Natural killer cell (primary cell): ENCODE results near the gene BIRC3. TPM values are rescaled to one million over a fixed set of nuclear protein-coding genes. Genes with fewer than 3 reads are reported as not detected.

Experiments
- ATAC-seq, 3 donors: fragments of 150-1000 bp in 2 of 3; fragments of 200-7000 bp in 1 of 3; cut with Tn5 transposase; 1 replicate in 1 of 3; 2 replicates in 2 of 3; pipeline ENCODE4 v1.10.0; 2021; ENCODE audit warnings: mild to moderate bottlenecking in 2 of 3, moderate library complexity in 2 of 3
- DNase-seq, 2 donors: peaks; one replicate each; pipeline versions ENCODE4 v3.0.0 to v3.0.0-alpha.2; 2013 to 2021; ENCODE audit warnings: mixed read lengths in 1 of 2
- H3K27ac ChIP-seq: one replicate; pipeline ENCODE4 v1.5.1; 2013; ENCODE audit warnings: mild to moderate bottlenecking, low read length
- H3K27me3 ChIP-seq: one replicate; pipeline ENCODE4 v1.6.1; 2013; ENCODE audit warnings: low read length; ENCODE audit not compliant: control insufficient read depth, insufficient read depth
- H3K36me3 ChIP-seq: one replicate; pipeline ENCODE4 v1.6.1; 2013; ENCODE audit warnings: low read length; ENCODE audit not compliant: control insufficient read depth, insufficient read depth
- H3K4me1 ChIP-seq: one replicate; pipeline ENCODE4 v1.6.1; 2013; ENCODE audit warnings: low read length; ENCODE audit not compliant: control insufficient read depth, insufficient read depth
- H3K4me3 ChIP-seq: one replicate; pipeline ENCODE4 v1.5.1; 2013; ENCODE audit warnings: low read length
- H3K9me3 ChIP-seq: one replicate; pipeline ENCODE4 v1.6.1; 2013; ENCODE audit warnings: low read length; ENCODE audit not compliant: control insufficient read depth, insufficient read depth
- H3K27ac Mint-ChIP-seq, 2 donors: one replicate each; pipeline ENCODE4 v1.8.0; 2022; ENCODE audit warnings: mild to moderate bottlenecking in 2 of 2, mixed read lengths in 2 of 2, moderate library complexity in 1 of 2
- H3K27me3 Mint-ChIP-seq, 2 donors: one replicate each; pipeline ENCODE4 v1.8.0; 2022; ENCODE audit warnings: low read depth in 2 of 2, mixed read lengths in 2 of 2
- H3K36me3 Mint-ChIP-seq: one replicate; pipeline ENCODE4 v1.8.0; 2022; ENCODE audit warnings: mixed read lengths
- H3K4me1 Mint-ChIP-seq, 2 donors: one replicate each; pipeline ENCODE4 v1.8.0; 2022; ENCODE audit warnings: mixed read lengths in 2 of 2
- H3K4me3 Mint-ChIP-seq: one replicate; pipeline ENCODE4 v1.8.0; 2022; ENCODE audit warnings: mild to moderate bottlenecking, moderate library complexity, mixed read lengths
- H3K9me3 Mint-ChIP-seq, 2 donors: one replicate each; pipeline ENCODE4 v1.8.0; 2022; ENCODE audit warnings: mixed read lengths in 2 of 2
- CTCF ChIP-seq: fragments of 200-600 bp; IDR thresholded peaks from one replicate; pipeline ENCODE4 v1.8.0; 2022; ENCODE audit warnings: antibody characterized with exemption
- WGBS: methylation state at CpG from one replicate; pipeline ENCODE4 v1.1.7; 2013; ENCODE audit warnings: missing lambda C conversion rate; ENCODE audit not compliant: insufficient coverage; 5-methylcytosine and 5-hydroxymethylcytosine counted together
- intact Hi-C: fragments of 100-400 bp; cut with micrococcal nuclease; formaldehyde crosslinking; loops from one replicate; pipeline ENCODE4 v1.14.2; 2022
- total RNA-seq, 4 donors: library from RNA; stranded (reverse); fragments of 120-200 nt in 1 of 4; gene quantifications; one replicate each; pipeline versions ENCODE4 v1.2.3 to v1.2.4, GENCODE V29; 2013 to 2022

Gene BIRC3
- total RNA-seq, 3 donors from 2014 or later (not counting 1 experiment from before 2014, with no cell fraction given): 14.2 to 92.3 (median 20.1) TPM

GRCh38 chr11:102325088-102325487 lies 7.8 kb downstream of the BIRC3 start:
- no peak for TF ChIP-seq CTCF
- no peaks in the 10 kb centered on the region for H3K36me3 Mint-ChIP-seq
- ATAC-seq: no peak

GRCh38 chr11:102328748-102329147 lies 11.5 kb downstream of the BIRC3 start:
- no peak for ATAC-seq
- H3K9me3 ChIP-seq: no peaks in the 10 kb centered on the region
- H3K27ac Mint-ChIP-seq: no peak overlapping the region
- no peak overlapping the region for H3K4me3 ChIP-seq
- intact Hi-C loops: no loop called here
- peaks cover 73% of the 10 kb centered on the region for H3K36me3 ChIP-seq
- H3K27me3 ChIP-seq: no peaks in the 10 kb centered on the region
- WGBS: 100% methylated on average over 1 of the region's 1 CpG
- no peak for DNase-seq
- H3K27me3 Mint-ChIP-seq: no peaks in the 10 kb centered on the region
- H3K4me3 Mint-ChIP-seq: no peak overlapping the region
- peaks cover 12% of the 10 kb centered on the region for H3K36me3 Mint-ChIP-seq
- H3K9me3 Mint-ChIP-seq: no peaks in the 10 kb centered on the region
- peaks cover 0 to 4% of the 10 kb centered on the region in 2 donors for H3K4me1 Mint-ChIP-seq
- H3K4me1 ChIP-seq: no peaks in the 10 kb centered on the region
- TF ChIP-seq CTCF: no peak
- no peak overlapping the region for H3K27ac ChIP-seq

More at GRCh38 chr11:102325088-102325487, 7.8 kb downstream of the BIRC3 start:
- H3K4me3 Mint-ChIP-seq: no peak overlapping the region
- H3K27me3 ChIP-seq: no peaks in the 10 kb centered on the region
- H3K4me3 ChIP-seq: no peak overlapping the region
- H3K9me3 ChIP-seq: no peaks in the 10 kb centered on the region
- no peaks in the 10 kb centered on the region for H3K27me3 Mint-ChIP-seq
- H3K4me1 ChIP-seq: peaks cover 11% of the 10 kb centered on the region
- intact Hi-C loops: no loop called here
- H3K9me3 Mint-ChIP-seq: no peaks in the 10 kb centered on the region
- H3K27ac Mint-ChIP-seq: no peak overlapping the region
- peaks cover 41% of the 10 kb centered on the region for H3K36me3 ChIP-seq
- H3K27ac ChIP-seq: no peak overlapping the region
- DNase-seq: peak in 1 of 2 donors; percentile 37
- WGBS: 100% methylated on average over 2 of the region's 3 CpGs
- H3K4me1 Mint-ChIP-seq: peaks cover 14 to 25% of the 10 kb centered on the region in 2 donors

- TF ChIP-seq CTCF: no peak
- no peak overlapping the region for H3K4me3 ChIP-seq
- intact Hi-C loops: no loop called here
- ATAC-seq (no peak), DNase-seq (no peak)
- no peak overlapping the region for H3K27ac Mint-ChIP-seq
- H3K27me3 Mint-ChIP-seq: no peaks in the 10 kb centered on the region
- no peaks in the 10 kb centered on the region for H3K27me3 ChIP-seq
- H3K36me3 ChIP-seq: peaks cover 73% of the 10 kb centered on the region
- no peak overlapping the region for H3K27ac ChIP-seq
- peaks cover 0 to 4% of the 10 kb centered on the region in 2 donors for H3K4me1 Mint-ChIP-seq
- no peaks in the 10 kb centered on the region for H3K9me3 ChIP-seq
- no peaks in the 10 kb centered on the region for H3K4me1 ChIP-seq
- peaks cover 12% of the 10 kb centered on the region for H3K36me3 Mint-ChIP-seq
- no peaks in the 10 kb centered on the region for H3K9me3 Mint-ChIP-seq
- H3K4me3 Mint-ChIP-seq: no peak overlapping the region
These were observed 12.9 kb downstream of the BIRC3 start for GRCh38 chr11:102330231-102330630.

GRCh38 chr11:102331341-102331740 lies 14.1 kb downstream of the BIRC3 start:
- Mint-ChIP-seq H3K4me3 (no peak overlapping the region), H3K27ac (no peak overlapping the region), H3K36me3 (peaks cover 12% of the 10 kb centered on the region), H3K27me3 (no peaks in the 10 kb centered on the region), H3K9me3 (no peaks in the 10 kb centered on the region), H3K4me1 (peaks cover 0 to 4% of the 10 kb centered on the region in 2 donors)
- Histone ChIP-seq H3K4me3 (no peak overlapping the region), H3K9me3 (no peaks in the 10 kb centered on the region), H3K27me3 (no peaks in the 10 kb centered on the region), H3K4me1 (no peaks in the 10 kb centered on the region), H3K36me3 (peaks cover 79% of the 10 kb centered on the region), H3K27ac (no peak overlapping the region)
- ATAC-seq (no peak), DNase-seq (no peak)
- WGBS: 100% methylated on average over 2 of the region's 2 CpGs
- TF ChIP-seq CTCF: no peak
- intact Hi-C loops: no loop called here
